Measurements from ENCODE around the gene PLSCR4.

- TF ChIP-seq POLR2A (IDR thresholded peaks at IDR 0.05; ENCODE audit: low read depth, low read length) = no peak
- TF ChIP-seq CTCF (conservative IDR thresholded peaks at IDR 0.05; ENCODE audit: low read depth, low read length) = no peak
- TF ChIP-seq ELK1 (IDR thresholded peaks at IDR 0.05; ENCODE audit: borderline replicate concordance, low read depth, low read length) = no peak
- no peak for TF ChIP-seq MAZ (IDR thresholded peaks at IDR 0.05; ENCODE audit: borderline replicate concordance, low read depth, low read length)
Observed at GRCh38 chr3:146247911-146248310, 3.0 kb downstream of the PLSCR4 start.
